ENCODE results near the gene SNX32. TPM values are rescaled to one million over a fixed set of nuclear protein-coding genes. Genes with fewer than 3 reads are reported as not detected.

Gene SNX32
- total RNA-seq, 2 experiments from 2014 or later, result 0.33 to 0.61 TPM

DNA sequence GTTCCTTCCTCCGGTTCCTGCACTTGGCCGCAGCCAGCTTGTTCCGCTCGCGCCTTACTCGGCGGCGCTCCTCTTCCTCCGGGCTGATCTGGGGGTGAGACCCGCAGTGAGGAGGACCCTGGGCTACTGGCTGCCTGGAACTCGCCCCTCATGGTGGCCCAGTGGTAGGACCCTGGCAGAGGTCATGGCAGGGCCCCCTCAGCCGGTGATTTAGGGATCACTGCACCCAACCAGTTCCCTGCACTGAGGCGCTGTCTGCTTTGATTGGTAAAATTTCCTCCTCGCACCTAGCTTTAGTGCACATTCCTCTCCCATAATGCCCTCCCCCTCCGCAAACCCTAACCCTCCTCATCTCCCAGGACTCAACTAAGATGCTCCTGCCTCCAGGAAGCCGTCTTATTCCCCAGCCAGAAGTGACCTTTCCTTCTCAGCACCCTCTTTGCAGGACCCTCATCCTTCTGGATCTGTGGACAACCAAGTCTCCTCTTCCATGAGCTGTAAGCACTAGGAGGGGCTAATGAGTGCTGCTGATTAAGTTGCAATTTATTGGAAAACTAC lies 60.4 kb downstream of the SNX32 start:
- no peaks in the 10 kb centered on the region for H3K9me3 Mint-ChIP-seq
- peak overlapping the region; percentile 88 for H3K27ac Mint-ChIP-seq
- no peaks in the 10 kb centered on the region for H3K27me3 Mint-ChIP-seq
- Histone ChIP-seq H3K4me1 (ENCODE audit: insufficient read depth, low read length) (peaks cover 61% of the 10 kb centered on the region), H3K36me3 (ENCODE audit: insufficient read depth, low read length) (no peaks in the 10 kb centered on the region), H3K4me3 (ENCODE audit: low read length) (peak overlapping the region; percentile 40), H3K27me3 (ENCODE audit: control insufficient read depth in 1 of 2, insufficient read depth in 2 of 2, low read length in 2 of 2) (peaks cover 3% of the 10 kb centered on the region in 2 experiments), H3K27ac (ENCODE audit: low read depth in 1 of 2, low read length in 2 of 2) (peak overlapping the region; percentile 60 to 77), H3K9me3 (ENCODE audit: control insufficient read depth in 1 of 2, insufficient read depth in 1 of 2, low read length in 2 of 2) (peaks cover 0 to 2% of the 10 kb centered on the region in 2 experiments)
- intact Hi-C loops (cut with DNase I, micrococcal nuclease), result no loop called here
- ATAC-seq (ENCODE audit: poor library complexity) (no peak), DNase-seq (peak in 4 of 14 experiments; percentile 54 to 67 (median 64))
- ChIA-PET CTCF (interaction anchor here (0.9 to 1.4 kb wide), 2 partner anchors 9 to 34 kb away, joined by 3 to 5 read pairs; partner anchors contain the start of gene MUS81), POLR2A (interaction anchor here (0.6 to 2.8 kb wide), 9 partner anchors 9 to 385 kb away, joined by 3 to 15 read pairs (median 4); partner anchors contain the start of genes MUS81 and PCNX3)
- peaks cover 43% of the 10 kb centered on the region for H3K4me1 Mint-ChIP-seq (ENCODE audit: low read depth)
- TF ChIP-seq, protein P1, sequence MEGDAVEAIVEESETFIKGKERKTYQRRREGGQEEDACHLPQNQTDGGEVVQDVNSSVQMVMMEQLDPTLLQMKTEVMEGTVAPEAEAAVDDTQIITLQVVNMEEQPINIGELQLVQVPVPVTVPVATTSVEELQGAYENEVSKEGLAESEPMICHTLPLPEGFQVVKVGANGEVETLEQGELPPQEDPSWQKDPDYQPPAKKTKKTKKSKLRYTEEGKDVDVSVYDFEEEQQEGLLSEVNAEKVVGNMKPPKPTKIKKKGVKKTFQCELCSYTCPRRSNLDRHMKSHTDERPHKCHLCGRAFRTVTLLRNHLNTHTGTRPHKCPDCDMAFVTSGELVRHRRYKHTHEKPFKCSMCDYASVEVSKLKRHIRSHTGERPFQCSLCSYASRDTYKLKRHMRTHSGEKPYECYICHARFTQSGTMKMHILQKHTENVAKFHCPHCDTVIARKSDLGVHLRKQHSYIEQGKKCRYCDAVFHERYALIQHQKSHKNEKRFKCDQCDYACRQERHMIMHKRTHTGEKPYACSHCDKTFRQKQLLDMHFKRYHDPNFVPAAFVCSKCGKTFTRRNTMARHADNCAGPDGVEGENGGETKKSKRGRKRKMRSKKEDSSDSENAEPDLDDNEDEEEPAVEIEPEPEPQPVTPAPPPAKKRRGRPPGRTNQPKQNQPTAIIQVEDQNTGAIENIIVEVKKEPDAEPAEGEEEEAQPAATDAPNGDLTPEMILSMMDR (IDR thresholded peaks at IDR 0.05), result no peak
- peaks cover 7% of the 10 kb centered on the region for H3K36me3 Mint-ChIP-seq (ENCODE audit: low read depth)
- H3K4me3 Mint-ChIP-seq, result peak overlapping the region; percentile 88

DNA sequence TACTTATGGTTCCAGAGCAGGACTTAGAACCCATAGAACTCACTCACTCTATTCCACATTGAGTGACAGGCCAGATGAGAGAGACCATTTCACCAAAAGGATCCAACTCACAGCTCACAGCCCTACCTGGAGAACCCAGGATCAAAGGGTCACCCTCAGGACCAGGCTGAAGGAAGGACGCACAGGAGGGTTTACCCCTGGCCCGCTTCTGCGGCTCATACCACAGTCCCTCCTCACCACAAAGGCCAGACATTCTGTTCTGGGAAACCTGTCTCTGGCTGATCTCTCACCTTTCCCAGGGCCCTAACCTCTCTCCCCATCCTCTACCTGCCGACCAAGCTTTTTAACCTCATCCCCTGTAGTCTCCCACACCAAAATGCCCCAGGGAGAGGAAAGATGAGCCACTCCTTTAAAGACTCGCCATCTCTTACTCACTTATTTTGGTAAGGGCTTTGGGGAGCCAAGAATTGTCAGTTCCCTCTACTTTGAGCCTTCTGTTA lies 61.8 kb downstream of the SNX32 start:
- Mint-ChIP-seq H3K27me3 (peaks cover 2% of the 10 kb centered on the region), H3K4me1 (ENCODE audit: low read depth) (peaks cover 30% of the 10 kb centered on the region), H3K9me3 (no peaks in the 10 kb centered on the region), H3K27ac (peak overlapping the region; percentile 59), H3K36me3 (ENCODE audit: low read depth) (no peaks in the 10 kb centered on the region), H3K4me3 (peak overlapping the region; percentile 60)
- ChIA-PET POLR2A (no interaction called here), CTCF (interaction anchor here (3.9 kb wide), 1 partner anchor 11 kb away, joined by 17 read pairs; no protein-coding TSS in a partner anchor)
- DNase-seq (no peak), ATAC-seq (ENCODE audit: poor library complexity) (no peak)
- Histone ChIP-seq H3K36me3 (ENCODE audit: insufficient read depth, low read length) (no peaks in the 10 kb centered on the region), H3K4me1 (ENCODE audit: insufficient read depth, low read length) (peaks cover 61% of the 10 kb centered on the region), H3K27me3 (ENCODE audit: control insufficient read depth in 1 of 2, insufficient read depth in 2 of 2, low read length in 2 of 2) (peaks cover 9 to 12% of the 10 kb centered on the region in 2 experiments), H3K27ac (ENCODE audit: low read depth in 1 of 2, low read length in 2 of 2) (no peak overlapping the region), H3K9me3 (ENCODE audit: control insufficient read depth in 1 of 2, insufficient read depth in 1 of 2, low read length in 2 of 2) (peaks cover 0 to 7% of the 10 kb centered on the region in 2 experiments), H3K4me3 (ENCODE audit: low read length) (no peak overlapping the region)
- intact Hi-C loops (cut with DNase I, micrococcal nuclease), result no loop called here
- TF ChIP-seq, protein P1 (IDR thresholded peaks at IDR 0.05), result no peak

DNA sequence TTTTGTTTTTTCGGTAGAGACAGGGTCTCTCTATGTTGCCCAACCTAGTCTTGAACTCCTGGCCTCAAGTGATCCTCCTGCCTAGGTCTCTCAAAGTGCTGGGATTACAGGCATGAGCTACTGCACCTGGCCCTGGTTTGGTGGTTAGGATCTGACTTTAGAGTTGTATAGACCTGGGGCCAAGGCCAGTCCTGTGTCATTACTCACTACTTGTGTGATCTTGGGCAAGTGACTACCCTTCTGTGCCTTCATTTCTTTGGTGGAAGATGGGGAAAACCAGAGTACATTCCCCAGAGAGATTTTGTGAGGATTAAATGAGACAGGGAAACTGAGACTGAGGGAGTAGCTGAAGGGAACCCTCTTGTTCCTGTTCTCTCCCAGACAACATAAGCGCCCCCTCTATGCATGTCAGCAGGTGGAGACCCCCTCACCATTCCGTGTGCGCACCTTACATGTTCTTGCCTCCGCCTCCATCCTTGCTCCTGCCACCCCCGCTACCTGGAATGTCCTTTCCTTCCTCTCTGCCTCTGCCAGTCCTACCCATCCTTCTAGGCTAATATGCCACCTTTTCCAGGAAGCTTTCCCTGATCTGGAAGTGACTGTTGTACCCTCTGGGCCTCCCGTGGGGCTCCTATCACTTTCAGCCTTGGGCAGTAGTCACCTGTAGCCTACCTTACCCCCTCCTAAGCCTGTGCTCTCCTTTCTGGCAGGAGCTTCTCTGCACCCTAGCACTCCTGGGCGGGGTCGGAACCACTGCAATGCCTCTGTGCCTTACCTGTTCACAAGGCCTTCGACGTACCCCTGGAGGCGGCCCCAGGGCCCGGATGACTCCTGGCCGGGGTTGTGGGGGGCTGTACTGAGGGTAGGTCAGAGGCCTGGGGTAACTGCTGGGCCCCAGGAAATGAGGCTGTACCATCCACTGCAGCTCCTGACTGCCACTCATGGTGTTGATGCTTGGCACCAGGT lies 62.6 kb downstream of the SNX32 start:
- Mint-ChIP-seq H3K4me1 (ENCODE audit: low read depth) (peaks cover 33% of the 10 kb centered on the region), H3K36me3 (ENCODE audit: low read depth) (no peaks in the 10 kb centered on the region), H3K27ac (peak overlapping the region; percentile 17), H3K4me3 (peak overlapping the region; percentile 45), H3K9me3 (no peaks in the 10 kb centered on the region), H3K27me3 (peaks cover 5% of the 10 kb centered on the region)
- ChIA-PET CTCF (interaction anchor here (3.9 kb wide), 1 partner anchor 12 kb away, joined by 17 read pairs; no protein-coding TSS in a partner anchor), POLR2A (no interaction called here)
- Histone ChIP-seq H3K9me3 (ENCODE audit: control insufficient read depth in 1 of 2, insufficient read depth in 1 of 2, low read length in 2 of 2) (peaks cover 0 to 7% of the 10 kb centered on the region in 2 experiments), H3K4me1 (ENCODE audit: insufficient read depth, low read length) (peaks cover 62% of the 10 kb centered on the region), H3K27me3 (ENCODE audit: control insufficient read depth in 1 of 2, insufficient read depth in 2 of 2, low read length in 2 of 2) (peaks cover 9 to 12% of the 10 kb centered on the region in 2 experiments), H3K4me3 (ENCODE audit: low read length) (no peak overlapping the region), H3K27ac (ENCODE audit: low read depth in 1 of 2, low read length in 2 of 2) (no peak overlapping the region), H3K36me3 (ENCODE audit: insufficient read depth, low read length) (no peaks in the 10 kb centered on the region)
- intact Hi-C loops (cut with DNase I, micrococcal nuclease), result no loop called here
- TF ChIP-seq, protein P1 (IDR thresholded peaks at IDR 0.05), result no peak
- ATAC-seq (ENCODE audit: poor library complexity) (no peak), DNase-seq (peak in 1 of 14 experiments; percentile 14)

Data from CD4-positive, alpha-beta T cell (primary cell).